Panc1 (cell line): Measurements from ENCODE around the gene PRDM5. TPM values are rescaled to one million over a fixed set of nuclear protein-coding genes. Genes with fewer than 3 reads are reported as not detected.

Source experiments
- ATAC-seq: fragments of 200-7000 bp; cut with Tn5 transposase; 2 replicates; pipeline ENCODE4 v1.9.1; 2020; ENCODE audit warnings: mild to moderate bottlenecking, moderate library complexity
- BruUV-seq: library from RNA; stranded (reverse); fragments of 400-500 nt; replicated peaks from 2 replicates; lab custom pipeline; 2021; lab: Mats Ljungman, UMichigan
- CTCF ChIA-PET: fragments of 300-600 bp; sonication (Branson Sonifier 250); formaldehyde crosslinking; loops from one replicate; lab custom pipeline; 2022; ENCODE audit warnings: antibody characterized with exemption; lab: Charles Lee
- POLR2A ChIA-PET: fragments of 300-600 bp; sonication (Branson Sonifier 250); formaldehyde crosslinking; loops from one replicate; lab custom pipeline; 2022; ENCODE audit warnings: antibody characterized with exemption; lab: Charles Lee
- DNase-seq: peaks from one replicate; pipeline ENCODE4 v3.0.0-alpha.2; 2010; ENCODE audit warnings: low read depth, low spot score
- H3K27ac ChIP-seq: 2 replicates; pipeline ENCODE4 v1.5.1; 2011; ENCODE audit warnings: mild to moderate bottlenecking, low read length, inconsistent platforms
- H3K27me3 ChIP-seq: fragments of 200-500 bp; sonication (Bioruptor generic); 2 replicates; pipeline ENCODE4 v1.6.0; 2014; ENCODE audit warnings: low read length, inconsistent platforms; ENCODE audit not compliant: control insufficient read depth, insufficient read depth
- H3K36me3 ChIP-seq: fragments of 200-500 bp; sonication (Bioruptor generic); 2 replicates; pipeline ENCODE4 v1.5.1; 2014; ENCODE audit warnings: inconsistent platforms, mild to moderate bottlenecking, low read length, moderate library complexity; ENCODE audit not compliant: control insufficient read depth, insufficient read depth
- H3K4me1 ChIP-seq: 2 replicates; pipeline ENCODE4 v1.5.1; 2011; ENCODE audit warnings: inconsistent platforms, mild to moderate bottlenecking, low read length, moderate library complexity; ENCODE audit not compliant: control insufficient read depth, insufficient read depth
- H3K4me3 ChIP-seq, 2 experiments: 2 replicates each; pipeline ENCODE4 v1.5.1; 2011 to 2012; ENCODE audit warnings: low read depth in 2 of 2, low read length in 2 of 2, mild to moderate bottlenecking in 2 of 2, inconsistent platforms in 1 of 2, moderate library complexity in 1 of 2
- H3K9me3 ChIP-seq: fragments of 200-500 bp; sonication (Bioruptor generic); 2 replicates; pipeline ENCODE4 v1.5.1; 2014; ENCODE audit warnings: low read depth, mild to moderate bottlenecking, inconsistent platforms, low read length, moderate library complexity; ENCODE audit not compliant: control insufficient read depth, insufficient read depth
- CTCF ChIP-seq: fragments of 450-650 bp; IDR thresholded peaks from 2 replicates; pipeline ENCODE4 v1.5.1; 2017; ENCODE audit warnings: mild to moderate bottlenecking
- POLR2AphosphoS5 ChIP-seq: IDR thresholded peaks from 2 replicates; pipeline ENCODE4 v1.6.1; 2012; ENCODE audit warnings: mild to moderate bottlenecking, low read depth, low read length, moderate library complexity
- REST ChIP-seq, 2 experiments: IDR thresholded peaks; 2 replicates each; pipeline ENCODE4 v1.6.1; 2011 to 2012; ENCODE audit warnings: low read depth in 2 of 2, control low read depth in 1 of 2, low read length in 1 of 2, mild to moderate bottlenecking in 1 of 2, moderate library complexity in 1 of 2; ENCODE audit not compliant: insufficient read depth in 1 of 2
- SIN3A ChIP-seq: IDR thresholded peaks from 2 replicates; pipeline ENCODE4 v1.6.1; 2012; ENCODE audit warnings: low read depth, mild to moderate bottlenecking, low read length, moderate library complexity, borderline replicate concordance; ENCODE audit not compliant: insufficient read depth
- TCF7L2 ChIP-seq: IDR thresholded peaks from 2 replicates; pipeline ENCODE4 v1.6.1; 2011; ENCODE audit warnings: mild to moderate bottlenecking, low read depth, low read length, inconsistent platforms
- in situ Hi-C: cut with HindIII; loops from 2 replicates; pipeline ENCODE4 v1.10.0; 2016; ENCODE audit warnings: low sequenced_read_pairs, low pct_unique_long_range_greater_than_20kb
- intact Hi-C: fragments of 100-400 bp; cut with micrococcal nuclease; formaldehyde crosslinking; loops from one replicate; pipeline ENCODE4 v1.10.0; 2022; ENCODE audit not compliant: unreplicated experiment
- total RNA-seq: library from RNA; stranded (reverse); gene quantifications from one replicate; pipeline ENCODE4 v1.2.1, GENCODE V29; 2021; ENCODE audit not compliant: unreplicated experiment

The PRDM5 gene
- total RNA-seq, 1 experiment from 2014 or later = 8.4 TPM

- no peaks in the 10 kb centered on the region for H3K4me1 ChIP-seq
- no TSS peak for BruUV-seq
- in situ Hi-C loops = no loop called here
- H3K36me3 ChIP-seq = no peaks in the 10 kb centered on the region
- intact Hi-C loops = no loop called here
- DNase-seq (no peak), ATAC-seq (no peak)
- H3K9me3 ChIP-seq = no peaks in the 10 kb centered on the region
- no peak overlapping the region for H3K4me3 ChIP-seq
- POLR2A ChIA-PET = no interaction called here
- H3K27ac ChIP-seq = no peak overlapping the region
- no peak for TF ChIP-seq TCF7L2
- no peak for TF ChIP-seq REST (IDR thresholded peaks at IDR 0.05; ENCODE audit: insufficient read depth in 1 of 2, low read depth in 2 of 2, low read length in 1 of 2)
- no peak for TF ChIP-seq CTCF
- no peak for TF ChIP-seq SIN3A
- TF ChIP-seq POLR2AphosphoS5 = no peak
- CTCF ChIA-PET = no interaction called here
- no peaks in the 10 kb centered on the region for H3K27me3 ChIP-seq
These were observed 168.7 kb downstream of the PRDM5 start for GRCh38 chr4:120753854-120754253.

- H3K4me3 ChIP-seq = no peak overlapping the region
- in situ Hi-C loops (no loop called here), intact Hi-C loops (no loop called here)
- no peak for ATAC-seq
- no peaks in the 10 kb centered on the region for H3K9me3 ChIP-seq
- CTCF ChIA-PET = no interaction called here
- no peak overlapping the region for H3K27ac ChIP-seq
- BruUV-seq = no TSS peak
- no peaks in the 10 kb centered on the region for H3K4me1 ChIP-seq
- no peaks in the 10 kb centered on the region for H3K36me3 ChIP-seq
- no peaks in the 10 kb centered on the region for H3K27me3 ChIP-seq
- no peak for DNase-seq
- TF ChIP-seq TCF7L2 = no peak
- no peak for TF ChIP-seq REST (IDR thresholded peaks at IDR 0.05; ENCODE audit: insufficient read depth in 1 of 2, low read depth in 2 of 2, low read length in 1 of 2)
- TF ChIP-seq CTCF = no peak
- no peak for TF ChIP-seq POLR2AphosphoS5
- no peak for TF ChIP-seq SIN3A
- POLR2A ChIA-PET = no interaction called here
These were observed 172.4 kb downstream of the PRDM5 start for GRCh38 chr4:120750152-120750525.
